MCF 10A (cell line): ENCODE data around the gene STRADB. TPM values are rescaled to one million over a fixed set of nuclear protein-coding genes. Genes with fewer than 3 reads are reported as not detected.

Experiments
- BruUV-seq: library from RNA; stranded (reverse); fragments of 400-500 nt; replicated peaks from 2 replicates; lab custom pipeline; 2021; lab: Mats Ljungman, UMichigan
- CTCF ChIA-PET: fragments of 300-600 bp; sonication (Branson Sonifier 250); formaldehyde crosslinking; extraction: SDS; loops from one replicate; lab custom pipeline; 2021; ENCODE audit warnings: antibody characterized with exemption, inconsistent platforms; lab: Yijun Ruan, JAX
- POLR2A ChIA-PET: fragments of 300-600, 350-650 bp; sonication (Branson Sonifier 250); formaldehyde crosslinking; extraction: SDS; loops from one replicate; lab custom pipeline; 2020; ENCODE audit warnings: antibody characterized with exemption, inconsistent platforms; lab: Yijun Ruan, JAX
- DNase-seq: peaks from one replicate; pipeline ENCODE4 v3.0.0-alpha.2; 2018; ENCODE audit not compliant: unreplicated experiment
- H3K27ac Mint-ChIP-seq: one replicate; pipeline ENCODE4 v1.8.0; 2022; ENCODE audit warnings: mild to moderate bottlenecking, low read depth, mixed read lengths; ENCODE audit not compliant: unreplicated experiment
- H3K27me3 Mint-ChIP-seq: one replicate; pipeline ENCODE4 v1.8.0; 2022; ENCODE audit warnings: mixed read lengths; ENCODE audit not compliant: insufficient read depth, unreplicated experiment
- H3K36me3 Mint-ChIP-seq: one replicate; pipeline ENCODE4 v1.8.0; 2022; ENCODE audit warnings: mild to moderate bottlenecking, moderate library complexity, mixed read lengths; ENCODE audit not compliant: insufficient read depth, unreplicated experiment
- H3K4me1 Mint-ChIP-seq: one replicate; pipeline ENCODE4 v1.8.0; 2022; ENCODE audit warnings: mixed read lengths; ENCODE audit not compliant: insufficient read depth, unreplicated experiment
- H3K4me3 Mint-ChIP-seq: one replicate; pipeline ENCODE4 v1.8.0; 2022; ENCODE audit warnings: mild to moderate bottlenecking, moderate library complexity, mixed read lengths; ENCODE audit not compliant: unreplicated experiment
- H3K9me3 Mint-ChIP-seq: one replicate; pipeline ENCODE4 v1.8.0; 2022; ENCODE audit warnings: mixed read lengths; ENCODE audit not compliant: unreplicated experiment
- intact Hi-C: fragments of 100-400 bp; cut with micrococcal nuclease; formaldehyde crosslinking; loops from 2 replicates; pipeline ENCODE4 v1.14.1; 2022
- total RNA-seq: library from RNA; stranded (reverse); gene quantifications from 2 replicates; pipeline ENCODE4 v1.2.3, GENCODE V29; 2022
- TF ChIP-seq, protein P1 (sequence below): fragments of 200-600 bp; IDR thresholded peaks from one replicate; pipeline ENCODE4 v1.8.0; 2022; ENCODE audit warnings: antibody characterized with exemption, mild to moderate bottlenecking; ENCODE audit not compliant: unreplicated experiment

STRADB gene
- total RNA-seq, 1 experiment from 2014 or later = 22.9 TPM

GRCh38 chr2:201441409-201441808 lies 10.1 kb upstream of the STRADB start:
- H3K27ac Mint-ChIP-seq = no peak overlapping the region
- intact Hi-C loops = no loop called here
- H3K4me3 Mint-ChIP-seq = no peak overlapping the region
- no peaks in the 10 kb centered on the region for H3K9me3 Mint-ChIP-seq
- DNase-seq = no peak
- BruUV-seq = no TSS peak
- CTCF ChIA-PET = no interaction called here
- H3K27me3 Mint-ChIP-seq = no peaks in the 10 kb centered on the region
- POLR2A ChIA-PET = interaction anchor here (3.9 kb wide), 1 partner anchor 10 kb away, joined by 27 read pairs; the partner anchor contains the start of genes STRADB and TRAK2
- TF ChIP-seq, protein P1, sequence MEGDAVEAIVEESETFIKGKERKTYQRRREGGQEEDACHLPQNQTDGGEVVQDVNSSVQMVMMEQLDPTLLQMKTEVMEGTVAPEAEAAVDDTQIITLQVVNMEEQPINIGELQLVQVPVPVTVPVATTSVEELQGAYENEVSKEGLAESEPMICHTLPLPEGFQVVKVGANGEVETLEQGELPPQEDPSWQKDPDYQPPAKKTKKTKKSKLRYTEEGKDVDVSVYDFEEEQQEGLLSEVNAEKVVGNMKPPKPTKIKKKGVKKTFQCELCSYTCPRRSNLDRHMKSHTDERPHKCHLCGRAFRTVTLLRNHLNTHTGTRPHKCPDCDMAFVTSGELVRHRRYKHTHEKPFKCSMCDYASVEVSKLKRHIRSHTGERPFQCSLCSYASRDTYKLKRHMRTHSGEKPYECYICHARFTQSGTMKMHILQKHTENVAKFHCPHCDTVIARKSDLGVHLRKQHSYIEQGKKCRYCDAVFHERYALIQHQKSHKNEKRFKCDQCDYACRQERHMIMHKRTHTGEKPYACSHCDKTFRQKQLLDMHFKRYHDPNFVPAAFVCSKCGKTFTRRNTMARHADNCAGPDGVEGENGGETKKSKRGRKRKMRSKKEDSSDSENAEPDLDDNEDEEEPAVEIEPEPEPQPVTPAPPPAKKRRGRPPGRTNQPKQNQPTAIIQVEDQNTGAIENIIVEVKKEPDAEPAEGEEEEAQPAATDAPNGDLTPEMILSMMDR = no peak
- H3K4me1 Mint-ChIP-seq = peaks cover 6% of the 10 kb centered on the region
- no peaks in the 10 kb centered on the region for H3K36me3 Mint-ChIP-seq

DNA sequence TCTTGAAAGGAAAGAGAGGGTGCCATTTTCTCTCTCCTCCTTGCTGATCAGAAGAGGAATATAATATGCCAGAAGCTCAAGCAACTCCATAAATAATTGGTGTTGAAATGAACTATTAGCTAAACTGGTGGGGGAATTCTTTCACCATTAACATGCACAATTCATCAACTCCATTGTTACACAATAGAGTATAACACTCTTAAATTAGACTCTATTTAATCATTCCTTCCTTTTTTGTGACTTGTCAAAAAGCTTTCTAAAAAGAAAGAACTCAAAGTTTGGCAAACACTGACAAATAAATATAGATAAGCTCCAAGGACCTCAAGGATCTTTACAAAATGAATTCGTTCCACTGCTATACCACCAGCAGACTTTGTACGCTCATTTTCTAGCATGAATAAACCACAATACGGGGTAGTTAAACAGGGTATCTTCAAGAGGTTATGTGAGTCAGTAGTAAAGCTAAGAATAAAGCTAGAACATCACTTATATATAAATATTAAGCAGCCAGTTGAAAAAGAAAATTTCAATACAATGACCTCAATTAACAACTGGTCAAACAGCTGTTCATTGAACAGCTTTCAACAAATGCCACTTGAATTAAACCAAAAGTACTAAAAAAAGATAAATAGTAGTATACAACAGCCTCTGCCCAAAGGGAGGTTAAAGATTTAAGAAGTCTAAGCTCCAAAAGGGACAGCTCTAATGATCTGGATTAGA lies 6.6 kb upstream of the STRADB start:
- DNase-seq = no peak
- Mint-ChIP-seq H3K27me3 (no peaks in the 10 kb centered on the region), H3K27ac (no peak overlapping the region), H3K4me1 (peaks cover 14% of the 10 kb centered on the region), H3K9me3 (no peaks in the 10 kb centered on the region), H3K4me3 (no peak overlapping the region), H3K36me3 (no peaks in the 10 kb centered on the region)
- ChIA-PET POLR2A (interaction anchor here (0.6 kb wide), 1 partner anchor 186 kb away, joined by 3 read pairs; no protein-coding TSS in a partner anchor), CTCF (interaction anchor here (0.8 to 1.2 kb wide), 2 partner anchors 12 to 81 kb away, joined by 3 read pairs; no protein-coding TSS in a partner anchor)
- TF ChIP-seq, protein P1 = no peak
- BruUV-seq = no TSS peak
- intact Hi-C loops = no loop called here

DNA sequence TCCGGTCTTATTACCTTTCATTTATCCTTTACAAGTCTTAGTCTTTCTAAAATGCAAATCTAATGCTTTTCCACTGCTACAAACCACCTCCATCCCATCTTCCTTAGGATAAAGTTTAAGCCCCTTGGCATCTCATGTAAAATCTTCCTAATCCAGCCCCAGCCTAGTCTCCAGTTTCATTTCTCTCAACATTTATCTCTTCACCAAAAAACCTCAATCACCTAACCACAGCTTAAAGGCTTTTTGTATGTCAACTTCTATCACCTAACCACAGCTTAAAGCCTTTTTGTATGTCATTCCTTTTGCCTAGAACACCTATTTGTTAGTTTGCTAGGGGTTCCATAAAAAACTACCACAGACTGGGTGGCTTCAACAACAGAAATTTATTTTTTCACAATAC lies 4.5 kb upstream of the STRADB start:
- no peak for DNase-seq
- H3K4me3 Mint-ChIP-seq = no peak overlapping the region
- no peaks in the 10 kb centered on the region for H3K9me3 Mint-ChIP-seq
- ChIA-PET CTCF (no interaction called here), POLR2A (interaction anchor here (0.5 to 1.2 kb wide), 2 partner anchors 9 to 351 kb away, joined by 3 read pairs; no protein-coding TSS in a partner anchor)
- intact Hi-C loops = no loop called here
- TF ChIP-seq, protein P1 = no peak
- no TSS peak for BruUV-seq
- no peaks in the 10 kb centered on the region for H3K27me3 Mint-ChIP-seq
- H3K4me1 Mint-ChIP-seq = peaks cover 8% of the 10 kb centered on the region
- peaks cover 6% of the 10 kb centered on the region for H3K36me3 Mint-ChIP-seq
- H3K27ac Mint-ChIP-seq = no peak overlapping the region

- no peak overlapping the region for H3K4me3 Mint-ChIP-seq
- H3K36me3 Mint-ChIP-seq = peaks cover 6% of the 10 kb centered on the region
- no peaks in the 10 kb centered on the region for H3K27me3 Mint-ChIP-seq
- no TSS peak for BruUV-seq
- intact Hi-C loops = no loop called here
- no peak overlapping the region for H3K27ac Mint-ChIP-seq
- ChIA-PET CTCF (interaction anchor here (0.6 kb wide), 1 partner anchor 180 kb away, joined by 3 read pairs; no protein-coding TSS in a partner anchor), POLR2A (interaction anchor here (0.7 kb wide), 1 partner anchor 7 kb away, joined by 3 read pairs; no protein-coding TSS in a partner anchor)
- no peaks in the 10 kb centered on the region for H3K9me3 Mint-ChIP-seq
- TF ChIP-seq, protein P1 = no peak
- DNase-seq = no peak
- peaks cover 8% of the 10 kb centered on the region for H3K4me1 Mint-ChIP-seq
Measured at GRCh38 chr2:201448061-201448460, 3.5 kb upstream of the STRADB start.
